Lower leg skin (tissue), 3 donors: ENCODE data around the gene TBX1.

Source experiments
- POLR2A ChIP-seq, 2 donors: fragments of 450-650 bp; IDR thresholded peaks; one replicate each; pipeline ENCODE4 v1.6.1; 2016 to 2017; ENCODE audit warnings: antibody characterized with exemption in 2 of 2, mild to moderate bottlenecking in 1 of 2, moderate library complexity in 1 of 2
- TF ChIP-seq, protein P1 (sequence below), 3 donors: fragments of 450-650 bp; IDR thresholded peaks; one replicate each; pipeline ENCODE4 v1.5.1; 2016; ENCODE audit warnings: antibody characterized with exemption in 3 of 3, mild to moderate bottlenecking in 3 of 3, moderate library complexity in 2 of 3

DNA sequence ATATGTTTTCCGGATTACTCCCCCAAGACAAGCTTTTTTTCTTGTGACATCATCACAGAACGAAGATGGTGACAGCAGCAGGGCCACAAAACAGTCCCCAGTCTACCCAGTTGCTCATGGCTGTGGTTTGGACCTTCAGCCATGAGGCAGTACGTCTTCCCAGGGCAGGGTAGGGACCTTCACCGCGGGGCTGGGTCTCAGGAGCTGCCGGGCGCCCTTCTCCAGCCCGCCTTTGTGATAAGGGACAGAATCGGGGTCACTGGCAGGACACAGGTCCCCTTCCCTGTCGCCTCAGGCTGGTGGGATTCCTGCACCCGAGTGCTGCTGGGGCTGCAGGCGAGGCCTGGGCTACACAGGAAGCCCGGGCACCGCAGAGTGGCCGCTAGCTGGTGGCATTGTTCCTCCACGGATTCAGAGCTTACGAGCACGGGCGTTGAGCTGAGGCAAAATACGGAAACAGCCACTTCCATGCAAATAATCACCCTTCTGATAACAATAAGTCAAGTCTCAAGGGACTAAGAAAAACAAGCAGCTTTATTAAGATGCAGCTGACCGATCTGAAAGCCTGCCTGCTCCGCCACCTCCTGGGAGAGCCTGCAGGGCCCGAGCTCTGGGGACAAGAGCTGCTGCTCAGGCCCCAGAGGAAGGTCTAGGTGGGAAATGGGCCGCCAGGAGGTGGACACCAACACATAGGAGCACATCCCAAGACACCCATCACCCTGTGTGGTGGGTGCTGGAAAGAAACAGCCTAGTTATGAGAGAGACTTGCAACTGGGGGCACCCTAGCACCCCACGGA lies 12.3 kb downstream of the TBX1 start:
- no peak for TF ChIP-seq POLR2A (IDR thresholded peaks at IDR 0.05)
- TF ChIP-seq, protein P1, sequence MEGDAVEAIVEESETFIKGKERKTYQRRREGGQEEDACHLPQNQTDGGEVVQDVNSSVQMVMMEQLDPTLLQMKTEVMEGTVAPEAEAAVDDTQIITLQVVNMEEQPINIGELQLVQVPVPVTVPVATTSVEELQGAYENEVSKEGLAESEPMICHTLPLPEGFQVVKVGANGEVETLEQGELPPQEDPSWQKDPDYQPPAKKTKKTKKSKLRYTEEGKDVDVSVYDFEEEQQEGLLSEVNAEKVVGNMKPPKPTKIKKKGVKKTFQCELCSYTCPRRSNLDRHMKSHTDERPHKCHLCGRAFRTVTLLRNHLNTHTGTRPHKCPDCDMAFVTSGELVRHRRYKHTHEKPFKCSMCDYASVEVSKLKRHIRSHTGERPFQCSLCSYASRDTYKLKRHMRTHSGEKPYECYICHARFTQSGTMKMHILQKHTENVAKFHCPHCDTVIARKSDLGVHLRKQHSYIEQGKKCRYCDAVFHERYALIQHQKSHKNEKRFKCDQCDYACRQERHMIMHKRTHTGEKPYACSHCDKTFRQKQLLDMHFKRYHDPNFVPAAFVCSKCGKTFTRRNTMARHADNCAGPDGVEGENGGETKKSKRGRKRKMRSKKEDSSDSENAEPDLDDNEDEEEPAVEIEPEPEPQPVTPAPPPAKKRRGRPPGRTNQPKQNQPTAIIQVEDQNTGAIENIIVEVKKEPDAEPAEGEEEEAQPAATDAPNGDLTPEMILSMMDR (IDR thresholded peaks at IDR 0.05), result no peak
